LHCN-M2 (cell line): ENCODE measurements around the gene NFIB. TPM values are rescaled to one million over a fixed set of nuclear protein-coding genes. Genes with fewer than 3 reads are reported as not detected.
A peak's percentile ranks its signal among the peaks of the same experiment; 100 is the strongest.

Experiments used
- DNase-seq: peaks from one replicate; pipeline ENCODE4 v3.0.0-alpha.2; 2012; ENCODE audit warnings: low read depth
- total RNA-seq: library from RNA; depleted of rRNA; stranded (reverse); fragments of >200 nt; gene quantifications from 2 replicates; pipeline ENCODE4 v1.2.3, GENCODE V29; 2014

Gene NFIB
- total RNA-seq, 1 experiment from 2014 or later: 13.0 TPM

DNA sequence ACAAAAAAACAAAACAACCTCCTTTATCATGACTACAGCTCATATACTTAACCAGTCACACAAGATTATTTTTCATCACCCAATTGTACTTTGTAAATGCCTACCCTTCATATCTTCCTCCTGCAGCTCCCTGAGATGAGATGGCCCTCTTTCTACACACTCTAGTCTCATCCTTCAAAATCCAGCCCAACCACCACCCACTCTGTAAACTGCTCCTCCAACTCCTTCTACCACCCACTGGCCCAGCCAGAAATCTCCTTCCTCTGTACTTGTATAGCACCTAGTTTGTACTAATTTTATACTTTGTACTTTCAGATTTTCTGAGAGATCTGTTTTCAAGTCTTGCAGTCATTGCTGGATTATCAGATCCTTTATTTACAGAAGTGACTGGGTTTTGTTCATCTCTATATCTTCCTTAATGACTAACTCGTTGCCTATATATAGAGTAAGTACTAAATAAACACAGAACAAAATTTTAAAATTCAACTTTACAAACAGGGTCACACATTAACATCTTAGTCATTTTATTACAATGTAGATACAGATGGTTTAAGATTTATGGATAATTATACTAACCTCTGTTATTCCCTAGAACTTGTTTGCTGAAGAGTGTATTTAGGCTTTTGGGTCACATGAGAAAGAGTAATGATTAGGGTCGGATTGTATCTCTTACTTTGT is 155.7 kb downstream of the NFIB start:
- no peak for DNase-seq

DNA sequence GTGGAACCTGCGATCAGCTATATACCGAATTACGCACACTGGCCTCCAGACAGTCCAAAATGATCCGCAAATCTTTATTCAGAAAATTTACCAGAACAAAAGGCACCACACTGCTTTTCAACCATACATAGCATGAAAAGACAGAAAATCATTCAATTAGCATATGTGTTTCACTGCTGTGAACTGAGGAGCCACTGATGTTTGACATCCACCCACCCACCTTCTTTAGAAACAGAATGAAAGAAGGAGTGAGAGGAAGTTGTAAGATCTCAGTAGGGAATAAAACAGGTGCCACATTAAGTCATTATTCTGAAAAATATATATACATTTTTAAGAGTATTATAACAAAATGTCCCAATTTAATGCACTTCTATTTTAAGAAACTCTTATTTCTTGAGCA is 156.8 kb downstream of the NFIB start:
- DNase-seq: no peak

DNA sequence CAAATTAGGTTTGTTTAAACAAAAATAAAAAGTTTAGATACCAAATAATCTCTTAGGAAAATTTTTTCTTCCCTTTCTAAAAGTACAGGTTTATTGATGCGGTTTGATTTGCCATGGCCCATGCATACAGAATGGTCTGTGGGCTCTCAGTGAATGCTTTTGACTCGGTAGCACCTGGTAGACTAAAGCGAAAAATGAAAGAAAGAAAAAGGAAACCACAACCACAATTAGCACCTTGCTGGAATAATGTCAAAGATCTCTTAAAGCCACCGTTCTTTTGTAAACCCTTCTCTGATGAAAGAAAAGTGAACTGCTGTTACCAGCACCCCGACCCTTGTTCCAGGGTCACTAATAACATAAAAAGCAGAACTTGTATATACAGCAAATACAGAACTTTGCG is 157.9 kb downstream of the NFIB start:
- no peak for DNase-seq

DNA sequence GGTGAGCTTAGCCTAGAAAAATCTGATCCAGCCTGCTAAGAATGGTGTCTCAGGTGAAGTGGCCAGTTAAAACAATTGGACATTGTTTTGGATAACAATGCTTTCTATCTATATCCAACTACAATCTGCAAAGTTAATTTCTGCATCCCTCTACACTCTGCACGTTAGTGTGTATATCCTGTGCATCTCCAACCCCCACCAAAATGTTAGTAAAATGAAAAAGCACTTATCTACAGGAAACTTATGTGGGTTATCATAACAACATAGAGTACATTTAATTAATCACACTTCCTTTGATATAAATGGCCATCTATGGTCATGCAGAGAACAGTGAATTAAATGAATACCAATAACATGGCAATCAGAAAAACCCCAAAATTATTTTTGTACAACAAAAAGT is 158.7 kb downstream of the NFIB start:
- DNase-seq: no peak

DNA sequence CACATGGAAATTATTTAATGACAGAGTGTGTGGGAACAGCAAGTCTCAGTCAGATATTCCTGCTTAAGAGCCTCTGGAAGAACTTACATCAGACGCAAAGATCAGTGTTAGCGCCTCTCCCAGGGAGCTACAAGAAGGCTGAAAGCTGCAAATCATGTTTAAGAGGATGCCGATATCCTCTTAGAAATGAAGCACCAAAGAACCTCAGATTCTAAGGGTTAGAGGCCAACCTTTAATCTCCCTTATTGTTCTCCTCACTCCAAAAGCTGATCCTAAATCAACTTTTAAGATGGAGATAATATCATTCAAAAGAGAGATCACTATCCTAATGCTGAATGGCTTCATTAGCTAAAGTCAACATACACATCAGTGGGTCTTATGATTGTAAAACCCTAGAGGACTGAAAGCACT is 160.6 kb downstream of the NFIB start:
- no peak for DNase-seq

DNA sequence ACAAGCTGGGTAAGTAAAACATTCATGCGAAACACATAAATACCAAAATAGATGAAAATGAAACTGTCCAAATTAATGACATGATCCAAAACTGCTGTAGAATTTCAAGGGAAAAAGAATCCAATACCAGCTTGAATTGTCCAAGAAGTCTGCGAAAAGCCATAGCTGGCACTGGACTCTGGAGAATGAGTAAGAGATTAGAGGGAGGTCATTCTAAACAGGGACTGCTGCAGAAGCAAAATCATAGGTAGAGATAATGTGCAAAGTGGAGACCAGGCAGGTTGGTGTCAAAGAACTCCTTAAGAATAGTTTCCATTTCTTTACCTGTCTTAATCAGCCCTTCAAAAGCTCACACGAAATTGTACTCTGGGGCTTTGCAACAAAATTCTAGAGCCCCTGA is 162.5 kb downstream of the NFIB start:
- no peak for DNase-seq

DNA sequence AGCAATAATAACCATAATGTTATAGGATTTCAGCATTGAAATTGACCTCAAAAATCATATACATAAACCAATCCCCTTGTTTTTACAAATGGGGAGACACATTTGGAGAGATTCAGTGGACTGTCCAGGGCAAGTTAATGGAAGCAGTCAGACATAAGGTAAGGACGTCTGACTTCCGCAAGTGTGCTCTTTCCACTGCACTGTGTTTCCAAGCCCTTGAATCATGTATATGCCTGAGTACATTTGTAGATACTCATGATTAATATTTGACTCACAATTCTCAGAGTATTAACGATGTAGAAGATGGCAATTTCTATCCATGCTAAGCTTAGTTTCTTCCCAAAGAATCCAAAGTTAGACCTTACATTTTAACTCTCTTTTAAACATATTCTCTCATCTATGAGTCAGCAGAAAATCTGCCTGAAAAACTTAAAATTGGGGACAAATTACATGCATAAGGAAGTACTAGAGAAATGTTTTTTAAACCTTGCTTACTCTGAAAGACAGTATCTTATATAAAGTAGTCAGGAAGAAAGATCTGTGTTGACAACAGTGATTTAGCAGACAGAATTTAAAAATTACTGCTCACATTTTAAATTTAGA is 165.3 kb downstream of the NFIB start:
- no peak for DNase-seq

DNA sequence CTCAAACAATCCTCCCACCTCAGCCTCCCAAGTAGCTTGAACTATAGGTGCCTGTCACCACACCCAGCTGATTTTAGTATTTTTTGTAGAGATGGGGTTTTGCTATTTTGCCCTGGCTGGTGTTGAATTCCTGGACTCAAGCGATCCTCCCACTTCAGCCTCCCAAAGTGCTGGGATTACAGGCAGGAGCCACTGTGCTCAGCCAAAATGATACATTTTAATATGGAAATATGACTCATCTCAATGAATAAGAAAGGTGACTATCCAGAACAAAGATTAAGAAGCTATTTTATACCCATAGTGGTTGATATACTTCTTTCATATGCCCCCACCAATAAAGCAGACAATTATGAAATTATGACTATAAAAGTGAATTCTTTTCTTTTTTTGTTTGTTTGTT is 166.2 kb downstream of the NFIB start:
- no peak for DNase-seq

DNA sequence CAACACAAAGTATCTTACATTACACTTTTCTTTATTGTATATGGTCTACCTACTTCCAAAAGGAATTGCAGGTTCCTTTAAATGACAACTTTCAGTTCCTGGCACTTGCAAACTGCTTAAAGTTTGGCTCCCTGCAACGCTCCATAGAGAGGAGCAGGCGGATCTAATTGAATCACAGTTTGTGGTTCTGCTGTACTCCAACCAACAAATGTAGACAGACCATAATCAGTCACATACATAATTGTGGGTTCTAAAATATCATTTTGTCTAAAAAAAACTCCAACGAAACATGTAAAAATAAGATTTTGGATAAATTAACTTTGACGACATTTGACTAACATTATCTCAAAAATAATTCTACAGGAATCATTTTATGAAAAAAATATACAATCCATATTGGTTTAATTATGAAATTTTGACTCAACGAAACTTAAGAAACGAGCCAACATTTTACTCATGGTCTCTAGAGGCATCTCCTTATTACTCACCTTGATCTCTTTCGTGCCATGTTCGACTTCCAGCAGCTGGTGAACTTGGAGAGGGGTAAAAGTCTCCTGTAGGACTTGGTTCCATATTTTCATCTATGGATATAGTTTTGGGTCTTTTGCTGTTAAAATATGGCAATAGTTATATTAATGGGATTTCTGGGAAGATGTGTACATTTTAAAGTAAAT is 167.6 kb downstream of the NFIB start:
- DNase-seq: no peak

DNA sequence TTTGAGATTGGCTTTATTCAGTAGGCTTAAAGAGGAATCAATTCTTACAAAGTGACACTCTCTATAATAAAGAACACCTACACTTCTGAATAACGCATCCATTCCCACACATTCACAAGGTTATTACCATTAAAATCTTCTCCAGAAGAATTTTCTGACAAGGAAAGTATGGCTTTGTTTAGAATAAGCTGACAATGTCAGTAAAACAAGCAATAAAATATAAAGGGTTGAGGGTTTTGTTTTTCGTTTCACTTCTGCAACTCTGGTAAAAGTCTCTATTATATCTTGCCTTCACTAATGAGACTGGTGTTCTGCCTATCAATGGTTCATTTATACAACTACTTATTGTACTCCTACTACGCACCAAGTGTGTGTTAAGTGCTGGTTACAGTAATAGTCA is 169.7 kb downstream of the NFIB start:
- no peak for DNase-seq

DNA sequence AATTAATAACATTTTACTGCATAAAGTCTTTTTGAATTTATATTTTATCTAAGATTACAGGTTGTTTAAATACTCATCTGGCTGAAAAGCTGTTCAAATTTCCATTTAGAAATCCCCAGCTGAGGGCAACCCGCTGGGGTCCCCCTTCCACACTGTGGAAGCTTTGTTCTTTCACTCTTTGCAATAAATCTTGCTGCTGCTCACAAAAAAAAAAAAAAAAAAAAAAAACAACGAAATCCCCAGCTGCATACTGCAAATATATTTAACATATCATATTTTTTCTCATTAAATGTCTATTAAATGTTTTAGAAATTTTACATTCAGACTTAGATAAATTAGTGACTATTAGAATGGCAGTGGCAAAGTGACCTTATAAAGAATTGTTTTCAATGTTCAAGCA is 172.2 kb downstream of the NFIB start:
- DNase-seq: no peak

DNA sequence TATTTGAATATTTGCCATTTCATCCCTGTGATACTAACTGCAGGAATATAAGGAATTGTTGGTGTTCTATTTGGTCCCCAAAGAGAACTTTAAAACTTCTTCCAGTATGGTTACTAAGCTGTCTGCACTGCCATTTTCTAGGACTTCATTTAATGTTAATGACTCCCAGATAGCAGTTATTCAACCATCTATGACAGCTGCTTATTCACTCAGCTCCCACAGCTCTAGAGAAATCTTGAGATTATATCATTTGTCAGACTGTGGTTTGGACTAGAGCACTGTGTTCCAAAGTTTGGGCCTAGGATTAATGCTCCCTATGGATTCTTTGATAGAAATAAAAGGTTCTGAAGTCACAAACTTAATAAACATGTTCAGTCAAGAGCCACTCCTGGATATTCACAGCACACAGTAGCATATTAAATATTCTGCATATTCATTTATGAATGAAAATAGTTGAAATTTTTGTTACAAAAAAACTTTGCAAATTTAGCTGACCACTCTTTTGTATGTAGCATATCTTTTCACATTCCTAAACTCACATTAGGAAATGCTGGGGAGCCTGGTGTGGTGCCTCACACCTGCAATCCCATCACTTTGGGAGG is 173.7 kb downstream of the NFIB start:
- peak; percentile 52 for DNase-seq

DNA sequence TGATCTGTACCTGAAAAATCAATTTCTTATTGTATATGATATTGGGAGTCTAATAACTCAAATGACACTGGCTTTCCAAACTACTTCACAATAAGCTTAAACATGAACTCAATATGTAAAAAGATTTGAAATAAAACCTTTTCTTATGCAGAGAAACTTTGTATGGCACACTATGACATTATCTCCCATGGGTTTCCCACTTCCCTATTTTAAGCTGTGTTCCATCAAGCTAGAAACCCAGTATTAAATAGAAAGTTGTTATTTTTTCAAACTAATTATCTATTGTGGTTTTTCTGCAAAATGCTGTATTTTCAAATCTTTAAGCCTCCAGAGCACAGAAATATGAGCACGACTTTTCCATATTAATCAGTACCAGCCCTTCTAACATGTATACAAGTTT is 174.7 kb downstream of the NFIB start:
- no peak for DNase-seq

DNA sequence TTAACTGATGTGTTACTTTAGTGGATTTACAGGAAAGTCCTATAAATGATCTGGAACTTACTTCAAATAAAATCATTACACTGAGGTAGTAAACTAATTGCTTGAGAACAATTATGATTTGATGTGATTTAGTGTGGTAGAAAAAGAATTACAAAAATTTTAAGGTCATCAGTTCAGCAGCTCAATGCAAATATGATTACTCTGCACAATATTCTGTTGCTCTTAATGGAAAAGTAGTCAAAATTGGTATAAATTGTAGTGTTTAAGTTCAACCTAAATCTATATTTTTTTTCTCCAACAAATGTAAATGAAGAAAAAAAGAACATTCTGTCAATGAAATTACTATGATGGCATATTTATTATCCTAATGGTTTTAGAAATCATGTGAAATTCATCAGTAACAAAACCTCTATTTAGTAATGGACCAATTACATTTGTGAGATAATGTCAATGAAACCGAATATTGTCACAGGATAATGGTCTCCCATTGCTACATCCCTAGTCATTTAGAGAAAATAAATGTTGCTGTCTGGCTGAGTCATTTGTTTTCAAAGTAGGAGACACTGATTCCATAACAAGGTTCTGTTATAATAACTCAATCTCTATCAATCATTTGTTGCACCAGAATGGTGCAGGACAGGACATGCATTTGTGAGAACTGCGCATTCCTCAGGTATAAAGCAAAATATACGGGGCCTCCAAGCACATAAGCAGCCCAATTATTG is 177.1 kb downstream of the NFIB start:
- no peak for DNase-seq

DNA sequence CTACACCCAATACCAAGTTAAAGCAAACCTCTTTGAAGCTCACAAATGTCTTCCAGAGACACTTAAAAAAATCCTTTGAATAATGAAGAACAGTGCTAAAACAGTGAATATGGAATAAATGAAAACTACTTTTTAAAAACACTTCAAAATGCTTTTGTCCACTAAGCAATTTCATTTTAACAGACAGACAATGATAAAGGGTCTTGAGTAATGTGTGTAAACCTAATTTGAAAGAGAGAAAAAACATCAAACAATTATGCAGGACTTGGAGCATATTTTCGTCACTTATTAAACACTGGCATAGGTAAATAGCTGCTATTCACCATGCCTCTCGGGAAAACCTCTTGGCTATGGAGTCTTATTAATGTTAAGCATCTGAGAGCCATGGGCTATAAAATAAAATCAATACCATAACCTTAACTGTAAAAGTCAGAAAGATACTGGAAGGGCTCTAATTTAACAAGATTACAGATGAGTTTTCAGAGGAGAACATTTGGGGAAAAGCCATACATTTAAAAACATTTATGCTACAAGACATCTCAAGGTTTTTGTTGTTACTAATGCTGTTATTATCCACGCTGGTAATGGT is 177.8 kb downstream of the NFIB start:
- no peak for DNase-seq

DNA sequence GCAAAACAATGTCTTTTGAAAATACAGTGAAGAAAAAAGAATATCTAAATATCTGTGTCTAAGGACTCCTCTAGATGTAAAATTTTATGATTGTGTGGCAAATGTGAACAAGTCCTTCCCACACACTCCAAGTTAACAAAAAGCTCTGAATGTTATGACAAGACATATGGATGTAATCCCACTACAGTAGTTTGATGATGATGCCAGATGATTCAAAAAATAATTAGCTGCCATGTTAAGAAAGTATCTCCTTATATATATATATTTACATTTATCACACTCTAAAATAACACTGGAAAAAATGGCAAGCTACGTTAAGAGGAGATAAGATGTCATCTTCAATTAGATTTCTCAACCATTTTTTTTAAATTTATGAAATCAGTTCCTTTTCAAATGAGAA is 178.5 kb downstream of the NFIB start:
- no peak for DNase-seq

DNA sequence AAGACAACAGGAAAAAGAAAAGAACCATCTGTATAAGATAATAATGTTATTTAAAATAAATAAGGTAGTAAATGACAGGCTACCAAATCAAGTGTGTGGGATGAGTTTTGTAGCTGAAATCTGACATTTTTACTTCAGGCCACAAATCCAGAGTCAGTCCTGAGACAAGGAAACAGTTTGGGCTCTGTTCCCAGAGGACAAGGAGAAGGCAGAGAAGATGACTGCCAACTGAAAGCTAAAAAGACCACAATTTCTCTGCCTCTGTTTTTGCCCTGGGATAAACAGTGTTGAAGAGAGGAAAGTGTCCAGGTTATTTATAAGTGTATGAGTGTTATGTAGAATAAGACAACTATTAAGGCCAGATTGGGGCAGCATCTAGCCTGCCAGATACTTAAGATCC is 180.5 kb downstream of the NFIB start:
- DNase-seq: no peak

DNA sequence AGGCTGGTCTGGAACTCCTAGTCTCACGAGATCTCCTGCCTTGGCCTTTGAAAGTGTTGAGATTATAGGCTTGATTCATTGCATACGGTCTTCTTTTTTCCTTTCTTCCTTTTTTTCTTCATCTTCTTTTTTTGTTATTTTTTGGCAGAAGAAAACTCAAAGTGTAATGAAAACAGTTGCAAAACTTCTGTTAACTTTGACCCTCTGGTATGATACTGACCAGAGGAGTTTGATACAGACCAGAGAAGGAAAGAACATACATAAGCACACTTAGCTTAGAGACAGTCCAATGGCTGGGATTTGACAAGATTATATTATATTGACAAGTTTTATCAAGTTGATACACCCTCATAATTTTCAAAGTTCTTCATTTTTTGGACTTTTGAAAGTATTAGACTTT is 181.2 kb downstream of the NFIB start:
- no peak for DNase-seq

DNA sequence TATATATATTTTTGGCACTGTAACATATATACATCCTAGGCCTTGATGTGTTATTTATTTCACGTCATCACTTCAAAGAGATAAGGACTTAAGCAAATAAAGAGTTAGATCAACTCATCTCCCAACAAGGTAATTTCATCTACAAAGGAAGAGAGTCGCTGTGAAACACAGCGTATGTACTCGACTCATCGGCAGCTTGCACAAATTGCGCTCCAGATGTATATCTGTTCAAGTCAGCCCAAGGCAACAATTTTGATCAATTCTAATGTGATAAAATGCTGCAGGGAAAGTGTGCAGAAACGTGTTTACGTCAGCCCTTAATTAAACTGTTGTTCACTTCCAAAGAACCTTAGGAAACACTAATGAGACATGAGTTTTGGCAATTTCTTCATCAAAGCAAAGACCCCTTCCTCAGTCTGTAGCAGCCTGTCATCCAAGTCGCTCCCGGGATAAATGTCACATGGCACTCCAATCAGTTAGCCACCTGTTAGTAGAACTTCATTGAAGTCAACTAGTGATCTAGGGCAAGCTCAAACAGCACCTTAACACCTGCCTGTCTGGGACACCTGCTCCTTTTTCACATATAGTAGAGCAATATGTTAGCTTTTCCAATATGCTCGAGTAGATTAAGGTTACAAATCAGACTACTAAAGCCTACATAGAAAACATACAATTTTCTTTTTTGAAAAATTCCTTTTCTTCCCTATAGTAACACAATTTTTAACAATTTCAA is 182.4 kb downstream of the NFIB start:
- DNase-seq: no peak

DNA sequence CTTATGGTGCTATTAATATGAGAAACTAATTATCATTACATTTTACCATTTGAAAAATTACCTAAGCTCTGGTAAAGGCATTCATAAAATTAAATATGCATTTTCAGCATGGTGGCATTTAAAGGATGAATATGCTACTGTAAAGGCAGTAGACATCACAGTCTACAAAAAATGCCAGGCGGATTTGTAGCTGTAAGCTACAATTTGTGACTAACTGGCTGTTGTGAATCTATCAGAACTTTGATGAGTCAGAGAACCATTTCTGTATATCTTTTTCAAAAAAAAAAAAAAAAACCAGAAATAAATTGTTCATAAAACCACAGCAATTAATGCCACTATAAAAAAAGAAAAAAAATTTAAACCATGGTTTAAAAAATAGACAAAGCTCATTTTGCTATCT is 186.3 kb downstream of the NFIB start:
- DNase-seq: peak; percentile 50
